ENCODE measurements around the gene DCDC1. TPM values are rescaled to one million over a fixed set of nuclear protein-coding genes. Genes with fewer than 3 reads are reported as not detected.

The DCDC1 gene
- total and polyA plus RNA-seq, 9 donors = 0.16 to 18.4 (median 1.5) TPM

DNA sequence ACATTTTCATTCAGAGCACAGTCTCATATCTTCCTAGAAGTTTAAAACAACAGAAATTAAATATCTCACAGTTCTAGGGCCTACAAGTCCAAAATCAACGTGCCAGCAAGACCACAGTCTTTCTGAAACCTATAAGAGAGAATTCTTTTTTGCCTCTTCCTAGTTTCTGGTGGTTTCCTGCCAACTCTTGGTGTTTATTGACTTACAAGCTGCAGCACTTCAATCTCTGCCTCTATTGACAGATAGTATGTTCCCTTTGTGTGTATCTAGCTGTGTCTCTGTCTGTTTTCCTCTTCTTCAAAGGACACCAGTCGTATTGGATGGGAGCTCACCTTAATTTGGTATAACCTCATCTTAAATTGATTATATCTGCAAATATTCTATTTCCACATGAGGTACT lies 347.5 kb downstream of the DCDC1 start:
- no peak for DNase-seq
- intact Hi-C loops (cut with DNase I) = no loop called here
- Histone ChIP-seq H3K27me3 (no peaks in the 10 kb centered on the region), H3K36me3 (no peaks in the 10 kb centered on the region), H3K4me1 (ENCODE audit: insufficient read depth) (no peaks in the 10 kb centered on the region), H3K27ac (no peak overlapping the region), H3K9me3 (no peaks in the 10 kb centered on the region), H3K4me3 (no peak overlapping the region)
- TF ChIP-seq CTCF (IDR thresholded peaks at IDR 0.05) = no peak
- no peak for TF ChIP-seq EP300 (IDR thresholded peaks at IDR 0.05)
- TF ChIP-seq POLR2A (IDR thresholded peaks at IDR 0.05) = no peak
- WGBS, 3 donors = 65 to 80% (median 72%) methylated on average over 2 of the region's 2 CpGs

DNA sequence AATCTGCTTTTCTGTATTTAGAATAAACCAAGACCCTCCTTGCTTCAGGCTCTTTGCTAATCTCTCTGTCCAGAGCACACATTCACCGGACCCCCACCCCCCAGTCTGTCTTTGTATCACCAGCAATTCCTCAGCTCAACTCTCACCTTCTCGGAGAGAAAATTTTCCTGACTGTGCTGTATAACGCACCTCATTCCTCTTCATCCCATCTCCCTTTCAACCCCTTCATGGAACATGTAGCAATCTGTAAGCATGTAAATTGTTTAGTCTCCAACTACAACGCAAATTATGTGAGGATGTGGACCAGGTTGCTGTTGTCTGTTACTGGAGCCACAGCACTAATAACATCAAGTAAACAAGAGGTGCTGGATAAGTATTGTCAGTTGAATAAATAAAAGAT lies 349.8 kb downstream of the DCDC1 start:
- Histone ChIP-seq H3K4me3 (no peak overlapping the region), H3K9me3 (no peaks in the 10 kb centered on the region), H3K36me3 (no peaks in the 10 kb centered on the region), H3K4me1 (ENCODE audit: insufficient read depth) (no peaks in the 10 kb centered on the region), H3K27ac (no peak overlapping the region), H3K27me3 (no peaks in the 10 kb centered on the region)
- 82 to 91% (median 86%) methylated on average over 4 of the region's 4 CpGs for WGBS, 3 donors
- no peak for TF ChIP-seq EP300 (IDR thresholded peaks at IDR 0.05)
- no peak for TF ChIP-seq CTCF (IDR thresholded peaks at IDR 0.05)
- DNase-seq = no peak
- intact Hi-C loops (cut with DNase I) = no loop called here

- Histone ChIP-seq H3K27me3 (no peaks in the 10 kb centered on the region), H3K36me3 (no peaks in the 10 kb centered on the region), H3K9me3 (peaks cover 0 to 6% of the 10 kb centered on the region in 2 donors), H3K27ac (no peak overlapping the region), H3K4me3 (no peak overlapping the region), H3K4me1 (ENCODE audit: insufficient read depth) (no peaks in the 10 kb centered on the region)
- intact Hi-C loops (cut with DNase I) = no loop called here
- no peak for DNase-seq
- no peak for TF ChIP-seq CTCF (IDR thresholded peaks at IDR 0.05)
- no peak for TF ChIP-seq EP300 (IDR thresholded peaks at IDR 0.05)
- no peak for TF ChIP-seq POLR2A (IDR thresholded peaks at IDR 0.05)
- 89 to 96% (median 91%) methylated on average over 1 of the region's 1 CpG for WGBS, 3 donors
These were observed 364.3 kb downstream of the DCDC1 start for GRCh38 chr11:31005202-31005601.

DNA sequence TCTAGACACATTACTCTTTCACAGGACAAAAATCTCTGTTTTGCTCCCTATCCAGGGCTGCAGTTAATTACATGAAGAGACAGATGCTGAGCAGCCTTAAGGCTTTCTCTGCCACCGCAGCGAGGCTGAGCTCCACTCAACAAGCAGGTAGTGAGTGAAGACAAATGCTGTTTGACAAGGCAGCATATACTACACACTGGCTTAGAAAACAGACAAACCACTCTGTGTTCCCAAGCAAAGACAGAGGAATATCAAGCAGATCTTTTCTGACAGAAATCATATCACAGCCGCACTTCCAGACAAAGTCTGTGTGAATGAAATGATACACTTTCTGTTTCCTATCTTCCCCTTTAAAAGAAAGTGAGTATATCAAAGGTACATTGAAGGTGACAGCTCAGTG lies 368.1 kb downstream of the DCDC1 start:
- H3K4me3 ChIP-seq = no peak overlapping the region
- WGBS, 3 donors = 80 to 85% (median 84%) methylated on average over 3 of the region's 3 CpGs
- intact Hi-C loops (cut with DNase I) = no loop called here
- no peak overlapping the region for H3K27ac ChIP-seq
- no peaks in the 10 kb centered on the region for H3K4me1 ChIP-seq (ENCODE audit: insufficient read depth)
- no peaks in the 10 kb centered on the region for H3K9me3 ChIP-seq
- no peak for TF ChIP-seq CTCF (IDR thresholded peaks at IDR 0.05)
- TF ChIP-seq POLR2A (IDR thresholded peaks at IDR 0.05) = no peak
- TF ChIP-seq EP300 (IDR thresholded peaks at IDR 0.05) = no peak
- no peaks in the 10 kb centered on the region for H3K36me3 ChIP-seq
- no peaks in the 10 kb centered on the region for H3K27me3 ChIP-seq
- DNase-seq = no peak

DNA sequence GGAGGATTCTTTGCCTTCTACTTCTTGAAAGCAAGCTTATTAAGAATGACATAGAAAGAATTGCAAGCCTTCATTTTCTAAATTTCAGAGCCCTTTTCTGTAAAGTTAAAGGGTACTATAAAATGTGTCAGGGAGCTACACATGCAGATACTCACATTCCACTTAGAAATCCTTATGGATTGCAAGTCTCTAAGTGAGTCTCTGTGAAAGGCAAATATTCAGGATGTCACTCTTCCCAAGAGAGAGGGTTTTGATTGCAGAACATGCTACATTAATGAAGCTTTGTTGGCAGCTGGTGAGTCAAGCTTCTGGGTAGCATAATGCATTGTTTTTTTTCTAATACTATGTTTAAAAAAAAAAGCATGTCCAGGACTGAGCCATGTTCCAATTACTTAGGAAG lies 369.2 kb downstream of the DCDC1 start:
- intact Hi-C loops (cut with DNase I) = no loop called here
- H3K4me1 ChIP-seq (ENCODE audit: insufficient read depth) = no peaks in the 10 kb centered on the region
- no peak overlapping the region for H3K4me3 ChIP-seq
- H3K27me3 ChIP-seq = no peaks in the 10 kb centered on the region
- H3K27ac ChIP-seq = no peak overlapping the region
- no peaks in the 10 kb centered on the region for H3K9me3 ChIP-seq
- DNase-seq = no peak
- no peaks in the 10 kb centered on the region for H3K36me3 ChIP-seq
- TF ChIP-seq EP300 (IDR thresholded peaks at IDR 0.05) (no peak), CTCF (IDR thresholded peaks at IDR 0.05) (no peak), POLR2A (IDR thresholded peaks at IDR 0.05) (no peak)
